Mesendoderm (in vitro differentiated cells): Measurements from ENCODE around the gene TBC1D1.

Experiments used
- DNase-seq: peaks from one replicate; pipeline ENCODE4 v3.0.0; 2013
- H2AK5ac ChIP-seq: 2 replicates; pipeline ENCODE4 v1.6.1; 2013; ENCODE audit warnings: low read length, inconsistent platforms
- H2BK120ac ChIP-seq: 2 replicates; pipeline ENCODE4 v1.6.1; 2013; ENCODE audit warnings: low read depth, mild to moderate bottlenecking, low read length, moderate library complexity, mixed read lengths
- H2BK15ac ChIP-seq: replicated peaks from 2 replicates; pipeline ENCODE4 v1.6.1; 2013; ENCODE audit warnings: low read depth, mild to moderate bottlenecking, moderate library complexity
- H2BK5ac ChIP-seq: 2 replicates; pipeline ENCODE4 v1.6.1; 2013; ENCODE audit warnings: low read length, inconsistent platforms
- H3K18ac ChIP-seq: 2 replicates; pipeline ENCODE4 v1.6.1; 2013; ENCODE audit warnings: mild to moderate bottlenecking, low read length, mixed read lengths
- H3K23ac ChIP-seq: one replicate; pipeline ENCODE4 v1.6.1; 2013; ENCODE audit warnings: low read length
- H3K27ac ChIP-seq: 2 replicates; pipeline ENCODE4 v1.5.1; 2013; ENCODE audit warnings: low read depth, mild to moderate bottlenecking, inconsistent platforms, low read length, moderate library complexity
- H3K27me3 ChIP-seq: 2 replicates; pipeline ENCODE4 v1.6.1; 2013; ENCODE audit warnings: low read length, control low read depth, mild to moderate bottlenecking, inconsistent platforms; ENCODE audit not compliant: insufficient read depth, poor library complexity
- H3K36me3 ChIP-seq: 2 replicates; pipeline ENCODE4 v1.6.1; 2013; ENCODE audit warnings: low read length, inconsistent platforms; ENCODE audit not compliant: control insufficient read depth, insufficient read depth
- H3K4ac ChIP-seq: one replicate; pipeline ENCODE4 v1.6.1; 2013; ENCODE audit warnings: low read depth, mild to moderate bottlenecking, low read length, moderate library complexity
- H3K4me1 ChIP-seq: 2 replicates; pipeline ENCODE4 v1.6.1; 2013; ENCODE audit warnings: low read depth, low read length, inconsistent platforms; ENCODE audit not compliant: control insufficient read depth
- H3K4me2 ChIP-seq: 2 replicates; pipeline ENCODE4 v1.6.1; 2013; ENCODE audit warnings: low read length
- H3K4me3 ChIP-seq: 2 replicates; pipeline ENCODE4 v1.5.1; 2013; ENCODE audit warnings: mild to moderate bottlenecking, low read length
- H3K56ac ChIP-seq: one replicate; pipeline ENCODE4 v1.6.1; 2013; ENCODE audit warnings: low read length
- H3K79me1 ChIP-seq: 2 replicates; pipeline ENCODE4 v1.6.1; 2013; ENCODE audit warnings: low read length, inconsistent platforms
- H3K79me2 ChIP-seq: 2 replicates; pipeline ENCODE4 v1.6.1; 2013; ENCODE audit warnings: mild to moderate bottlenecking, low read length; ENCODE audit not compliant: control insufficient read depth, insufficient read depth
- H3K9ac ChIP-seq: 2 replicates; pipeline ENCODE4 v1.6.1; 2013; ENCODE audit warnings: low read length, inconsistent platforms
- H4K5ac ChIP-seq: one replicate; pipeline ENCODE4 v1.6.1; 2013; ENCODE audit warnings: low read length
- H4K8ac ChIP-seq: one replicate; pipeline ENCODE4 v1.6.1; 2013; ENCODE audit warnings: low read depth, mild to moderate bottlenecking, control low read depth, low read length, moderate library complexity
- WGBS: extraction: QIAGEN DNeasy Blood & Tissue Kit; methylation state at CpG from one replicate; pipeline ENCODE4 v1.1.7; 2013; ENCODE audit warnings: low lambda C conversion rate, missing lambda C conversion rate; ENCODE audit not compliant: insufficient coverage; ENCODE audit errors: extremely low coverage; 5-methylcytosine and 5-hydroxymethylcytosine counted together

The TBC1D1 gene

DNA sequence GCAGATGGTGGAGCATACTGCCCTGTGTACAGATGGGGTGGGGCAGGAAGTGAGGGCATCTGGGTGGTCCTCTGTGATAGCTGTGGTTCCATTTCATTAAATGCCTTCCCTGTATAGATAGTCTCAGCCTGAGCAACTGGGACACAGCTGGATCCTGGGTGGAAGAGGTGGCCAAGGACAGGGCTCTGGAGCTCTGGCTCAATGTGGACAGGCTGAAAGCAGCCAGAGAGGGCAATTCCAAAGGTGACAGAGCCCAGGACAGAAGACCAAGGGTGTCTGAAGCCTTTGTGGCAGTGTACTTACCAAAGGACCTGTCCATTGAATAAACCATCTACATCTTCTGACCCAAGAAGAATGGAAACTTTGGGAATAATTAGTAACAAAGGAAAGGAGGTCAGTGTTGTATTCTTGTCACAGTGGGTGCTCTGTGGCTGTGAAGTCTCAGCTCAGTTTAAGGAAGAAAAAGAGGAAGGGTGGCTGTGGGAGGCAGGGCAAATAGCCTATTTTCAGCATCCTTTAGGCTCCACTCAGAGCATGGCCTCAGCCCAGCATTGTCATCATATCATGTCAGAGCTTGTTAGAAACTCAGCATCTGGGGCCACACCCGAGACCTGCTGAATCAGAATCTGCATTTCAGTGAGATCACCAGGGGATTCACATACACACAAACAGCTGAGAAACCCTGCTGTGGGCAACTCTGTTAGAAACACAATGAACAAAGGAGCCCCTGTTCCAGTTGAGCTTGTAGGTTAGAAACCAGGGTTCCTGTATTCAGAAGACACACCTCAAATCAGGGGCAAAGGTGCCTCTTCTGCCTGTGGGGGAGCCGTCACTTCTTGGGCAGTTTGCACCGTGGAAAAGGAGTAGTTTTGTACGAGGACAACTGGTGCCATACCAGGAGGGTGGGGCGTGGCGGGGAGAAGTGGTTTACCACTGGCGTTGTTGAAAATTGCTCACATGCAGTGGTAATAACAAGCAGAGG, 237.9 kb downstream of the TBC1D1 start:
- no peak overlapping the region for H3K4ac ChIP-seq
- no peak overlapping the region for H3K56ac ChIP-seq
- no peaks in the 10 kb centered on the region for H3K27me3 ChIP-seq
- H2BK15ac ChIP-seq = no peak overlapping the region
- H3K4me2 ChIP-seq = no peak overlapping the region
- no peak overlapping the region for H2BK5ac ChIP-seq
- H3K4me3 ChIP-seq = no peak overlapping the region
- DNase-seq = peak; percentile 76
- no peaks in the 10 kb centered on the region for H3K79me2 ChIP-seq
- no peak overlapping the region for H2AK5ac ChIP-seq
- no peak overlapping the region for H3K9ac ChIP-seq
- no peak overlapping the region for H3K18ac ChIP-seq
- H3K23ac ChIP-seq = no peak overlapping the region
- H3K4me1 ChIP-seq = peaks cover 5% of the 10 kb centered on the region
- H3K36me3 ChIP-seq = peaks cover 1% of the 10 kb centered on the region
- H3K79me1 ChIP-seq = no peaks in the 10 kb centered on the region
- no peak overlapping the region for H2BK120ac ChIP-seq
- no CpG with 5 or more reads among the region's 7 CpGs for WGBS
- no peak overlapping the region for H3K27ac ChIP-seq
- H4K8ac ChIP-seq = no peak overlapping the region
- H4K5ac ChIP-seq = no peak overlapping the region

DNA sequence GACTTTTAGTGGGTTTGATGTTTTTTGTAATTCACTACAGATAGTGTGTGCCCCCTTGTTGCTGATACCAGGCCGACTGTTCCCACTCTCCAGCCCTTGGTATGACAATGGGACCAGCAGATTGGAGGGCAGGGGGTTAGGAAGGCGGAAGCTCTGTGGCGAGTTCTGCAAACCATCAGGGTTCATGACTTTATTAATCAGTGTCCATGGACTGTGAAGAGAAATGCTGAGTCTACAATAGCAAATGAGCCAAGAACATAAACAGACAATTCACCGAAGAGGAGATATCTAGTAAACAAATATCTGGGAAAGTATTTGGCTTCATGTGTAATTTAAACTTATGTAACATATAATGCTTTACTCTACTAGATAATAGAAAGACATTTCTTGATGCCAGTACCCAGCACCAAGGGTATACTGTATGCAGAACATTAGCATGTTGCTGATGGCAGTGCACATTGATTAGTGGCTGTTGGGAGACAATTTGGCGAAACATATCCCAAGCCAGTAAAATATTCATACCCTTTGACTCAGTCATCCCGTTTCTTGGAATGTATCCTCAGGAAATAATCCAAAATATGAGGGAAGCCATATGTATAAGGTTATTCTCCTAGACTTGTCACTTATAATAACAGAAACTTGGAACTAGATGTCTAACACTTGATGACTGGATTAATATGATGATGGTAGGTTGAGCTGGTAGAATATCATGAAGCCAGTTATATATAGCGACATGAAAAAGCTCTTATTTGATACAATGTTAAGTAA, 238.8 kb downstream of the TBC1D1 start:
- H4K8ac ChIP-seq = no peak overlapping the region
- H3K4me2 ChIP-seq = no peak overlapping the region
- no peaks in the 10 kb centered on the region for H3K27me3 ChIP-seq
- H3K9ac ChIP-seq = no peak overlapping the region
- no peak overlapping the region for H4K5ac ChIP-seq
- peaks cover 1% of the 10 kb centered on the region for H3K36me3 ChIP-seq
- no peak overlapping the region for H3K56ac ChIP-seq
- H3K4me3 ChIP-seq = no peak overlapping the region
- H2BK15ac ChIP-seq = no peak overlapping the region
- 100% methylated on average over 1 of the region's 7 CpGs for WGBS
- no peaks in the 10 kb centered on the region for H3K79me2 ChIP-seq
- peaks cover 5% of the 10 kb centered on the region for H3K4me1 ChIP-seq
- H3K23ac ChIP-seq = no peak overlapping the region
- H3K27ac ChIP-seq = no peak overlapping the region
- H2BK120ac ChIP-seq = no peak overlapping the region
- H3K18ac ChIP-seq = no peak overlapping the region
- H2AK5ac ChIP-seq = no peak overlapping the region
- H2BK5ac ChIP-seq = no peak overlapping the region
- no peak for DNase-seq
- H3K79me1 ChIP-seq = no peaks in the 10 kb centered on the region
- H3K4ac ChIP-seq = no peak overlapping the region

DNA sequence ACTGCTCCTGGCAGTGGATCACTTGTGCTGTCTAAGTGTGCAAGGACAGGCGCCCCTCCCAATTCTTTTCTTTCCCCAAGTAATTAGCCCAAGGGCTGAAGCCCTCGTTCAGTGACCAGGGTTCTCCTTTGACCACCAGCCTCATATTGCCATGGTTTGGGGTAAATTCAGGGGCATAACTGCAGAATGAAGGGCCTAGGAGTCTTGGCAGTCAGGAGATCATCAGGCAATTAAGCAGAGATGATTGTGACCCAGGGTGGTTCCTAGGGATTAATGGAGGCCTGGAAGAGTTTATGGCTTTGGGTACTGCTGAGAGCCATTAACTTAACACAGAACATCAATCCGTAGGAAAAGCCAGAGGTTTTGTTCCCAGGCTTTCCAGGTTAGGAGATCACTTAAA, 240.0 kb downstream of the TBC1D1 start:
- no peak overlapping the region for H3K4me3 ChIP-seq
- H3K9ac ChIP-seq = no peak overlapping the region
- H3K23ac ChIP-seq = no peak overlapping the region
- no peaks in the 10 kb centered on the region for H3K79me2 ChIP-seq
- peaks cover 5% of the 10 kb centered on the region for H3K4me1 ChIP-seq
- H3K27me3 ChIP-seq = no peaks in the 10 kb centered on the region
- H3K4me2 ChIP-seq = no peak overlapping the region
- no peak overlapping the region for H4K8ac ChIP-seq
- H3K36me3 ChIP-seq = no peaks in the 10 kb centered on the region
- no peak overlapping the region for H3K27ac ChIP-seq
- H3K56ac ChIP-seq = no peak overlapping the region
- H3K79me1 ChIP-seq = no peaks in the 10 kb centered on the region
- H2BK120ac ChIP-seq = no peak overlapping the region
- WGBS = no CpG with 5 or more reads among the region's 3 CpGs
- H2AK5ac ChIP-seq = no peak overlapping the region
- DNase-seq = no peak
- no peak overlapping the region for H3K18ac ChIP-seq
- no peak overlapping the region for H3K4ac ChIP-seq
- H4K5ac ChIP-seq = no peak overlapping the region
- H2BK15ac ChIP-seq = no peak overlapping the region
- H2BK5ac ChIP-seq = no peak overlapping the region

DNA sequence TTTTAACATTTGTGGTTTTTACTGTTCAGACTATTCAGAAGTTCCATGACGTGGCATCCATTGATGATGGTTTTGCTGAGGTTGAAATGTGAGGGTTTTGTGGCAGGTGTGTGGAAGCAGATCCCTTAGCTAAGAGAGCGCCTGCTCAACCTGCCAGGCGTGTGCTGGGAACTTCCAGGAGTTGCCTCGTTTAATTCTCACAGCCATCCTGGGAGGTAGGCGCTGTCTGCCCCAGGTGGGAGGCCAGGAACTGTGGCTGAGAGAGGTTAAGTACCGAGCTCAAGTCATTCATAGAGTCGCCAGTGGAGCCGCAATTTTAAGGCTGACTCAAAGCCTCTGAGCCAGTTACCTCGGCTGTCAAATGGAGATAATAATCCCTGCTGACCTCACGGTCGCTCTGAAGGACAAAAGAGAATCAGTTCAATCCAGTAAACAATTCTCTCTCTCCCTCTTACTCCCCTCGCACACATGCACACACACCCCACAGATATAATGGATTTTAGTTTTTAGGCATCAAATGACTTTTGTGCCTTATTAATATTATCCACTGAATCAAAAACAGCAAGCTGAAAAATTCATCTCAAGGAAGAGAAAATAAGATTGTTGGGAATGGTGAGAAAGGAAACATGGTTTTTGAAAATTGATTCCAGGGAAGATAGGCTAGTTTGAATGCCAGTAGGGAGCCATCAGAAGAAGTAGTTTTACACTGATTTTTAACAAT, 240.6 kb downstream of the TBC1D1 start:
- DNase-seq = peak; percentile 90
- Histone ChIP-seq H2AK5ac (no peak overlapping the region), H4K5ac (no peak overlapping the region), H3K4me3 (no peak overlapping the region), H3K4me1 (peaks cover 5% of the 10 kb centered on the region), H2BK15ac (no peak overlapping the region), H3K27ac (no peak overlapping the region), H3K18ac (no peak overlapping the region), H2BK120ac (no peak overlapping the region), H3K79me2 (no peaks in the 10 kb centered on the region), H3K36me3 (no peaks in the 10 kb centered on the region), H3K56ac (no peak overlapping the region), H3K4ac (no peak overlapping the region), H3K79me1 (no peaks in the 10 kb centered on the region), H4K8ac (no peak overlapping the region), H3K9ac (no peak overlapping the region), H3K27me3 (no peaks in the 10 kb centered on the region), H3K4me2 (no peak overlapping the region), H3K23ac (no peak overlapping the region), H2BK5ac (no peak overlapping the region)
- no CpG with 5 or more reads among the region's 12 CpGs for WGBS

DNA sequence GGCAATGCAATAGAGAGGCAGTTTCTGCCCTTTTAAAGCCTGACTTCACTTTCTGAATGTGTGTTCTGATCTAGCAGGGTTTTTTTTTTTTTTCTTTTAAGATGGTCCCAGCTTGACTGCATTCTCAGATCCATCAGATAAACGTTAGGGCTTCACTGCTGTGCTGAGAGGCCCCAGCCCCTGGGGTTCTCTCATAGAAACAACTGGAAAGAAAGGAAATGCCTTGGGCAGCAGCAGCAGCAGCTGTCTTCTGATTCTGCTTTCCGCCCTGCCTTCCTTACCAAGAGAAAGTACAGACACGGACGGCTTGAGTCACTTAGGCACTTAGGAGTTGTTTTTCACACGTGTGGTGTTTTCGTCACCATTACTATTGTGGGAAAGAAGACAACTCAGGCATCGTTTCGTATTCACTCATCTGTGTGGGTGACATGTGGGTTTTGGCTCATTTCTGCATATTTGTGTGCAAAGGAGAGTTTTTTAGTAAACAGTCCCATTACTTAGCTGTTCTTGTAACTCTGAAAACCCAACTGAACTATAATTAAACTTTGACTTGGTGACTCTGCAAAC, 241.3 kb downstream of the TBC1D1 start:
- H3K27ac ChIP-seq = no peak overlapping the region

More for the DNA sequence above, 241.3 kb downstream of the TBC1D1 start:
- H3K4ac ChIP-seq = no peak overlapping the region
- no peak overlapping the region for H3K23ac ChIP-seq
- H2AK5ac ChIP-seq = no peak overlapping the region
- H3K9ac ChIP-seq = no peak overlapping the region
- H3K79me2 ChIP-seq = no peaks in the 10 kb centered on the region
- H2BK5ac ChIP-seq = no peak overlapping the region
- no peaks in the 10 kb centered on the region for H3K27me3 ChIP-seq
- no peak overlapping the region for H4K5ac ChIP-seq
- H3K4me2 ChIP-seq = no peak overlapping the region
- H3K18ac ChIP-seq = no peak overlapping the region
- H2BK120ac ChIP-seq = no peak overlapping the region
- no peaks in the 10 kb centered on the region for H3K79me1 ChIP-seq
- peak; percentile 91 for DNase-seq
- H3K56ac ChIP-seq = no peak overlapping the region
- WGBS = no CpG with 5 or more reads among the region's 8 CpGs
- no peak overlapping the region for H2BK15ac ChIP-seq
- no peak overlapping the region for H3K4me3 ChIP-seq
- peaks cover 5% of the 10 kb centered on the region for H3K4me1 ChIP-seq
- H3K36me3 ChIP-seq = no peaks in the 10 kb centered on the region
- H4K8ac ChIP-seq = no peak overlapping the region
